Heart left ventricle (tissue), 16 donors: ENCODE results near the gene LANCL1. TPM values are rescaled to one million over a fixed set of nuclear protein-coding genes. Genes with fewer than 3 reads are reported as not detected.
A peak's percentile ranks its signal among the peaks of the same experiment; 100 is the strongest.

ENCODE experiments used
- ATAC-seq, 4 donors: fragments of 200-7000 bp; cut with Tn5 transposase; one replicate each; pipeline ENCODE4 v1.9.1; 2020 to 2022; ENCODE audit warnings: moderate library complexity in 4 of 4, mild to moderate bottlenecking in 3 of 4, moderate number of reproducible peaks in 1 of 4
- DNase-seq, 5 donors: peaks; one replicate each; pipeline ENCODE4 v3.0.0-alpha.2; 2020
- H3K27ac ChIP-seq, 12 donors: fragments of 200-600 bp; sonication (generic) in 4 of 12; one replicate each; pipeline versions ENCODE4 v1.5.0 to v1.8.0; 2016 to 2022; ENCODE audit warnings: mild to moderate bottlenecking in 2 of 12
- H3K27me3 ChIP-seq, 9 donors: fragments of 200-600 bp; sonication (generic) in 2 of 9; one replicate each; pipeline versions ENCODE4 v1.5.1 to v1.8.0; 2016 to 2022; ENCODE audit warnings: mild to moderate bottlenecking in 3 of 9
- H3K36me3 ChIP-seq, 9 donors: fragments of 200-600 bp; sonication (generic) in 2 of 9; one replicate each; pipeline versions ENCODE4 v1.5.0 to v1.8.0; 2018 to 2022; ENCODE audit warnings: mild to moderate bottlenecking in 2 of 9
- H3K4me1 ChIP-seq, 12 donors: fragments of 200-600 bp; sonication (generic) in 4 of 12; one replicate each; pipeline versions ENCODE4 v1.5.0 to v1.8.0; 2016 to 2022; ENCODE audit warnings: mild to moderate bottlenecking in 3 of 12
- H3K4me3 ChIP-seq, 12 donors: fragments of 200-600 bp; sonication (generic) in 4 of 12; one replicate each; pipeline versions ENCODE4 v1.5.0 to v1.8.0; 2017 to 2022; ENCODE audit warnings: mild to moderate bottlenecking in 9 of 12, moderate library complexity in 4 of 12
- H3K9me3 ChIP-seq, 12 donors: fragments of 200-600 bp; sonication (generic) in 4 of 12; one replicate each; pipeline versions ENCODE4 v1.5.0 to v1.8.0; 2016 to 2022; ENCODE audit warnings: mild to moderate bottlenecking in 1 of 12
- POLR2A ChIP-seq, 2 donors: fragments of 450-650 bp; IDR thresholded peaks; one replicate each; pipeline ENCODE4 v1.6.1; 2017; ENCODE audit warnings: antibody characterized with exemption in 2 of 2, mild to moderate bottlenecking in 2 of 2, moderate library complexity in 2 of 2
- WGBS, 4 donors: extraction: QIAGEN DNeasy Blood & Tissue Kit in 2 of 4; methylation state at CpG; one replicate each; pipeline versions ENCODE4 v1.1.5 to v1.1.7; 2013 to 2018; 5-methylcytosine and 5-hydroxymethylcytosine counted together
- intact Hi-C, 10 donors: fragments of 100-400 bp; cut with DNase I; formaldehyde crosslinking; loops; one replicate each; pipeline versions ENCODE4 v1.11.1 to v1.14.2; 2022
- polyA plus RNA-seq, 2 donors: library from polyadenylated mRNA; stranded (reverse); fragments of 200-250 nt; gene quantifications; one replicate each; pipeline ENCODE4 v1.2.3, GENCODE V29; 2013
- total RNA-seq, 9 donors: library from RNA; depleted of rRNA in 2 of 9; stranded (reverse); fragments of >200 nt in 2 of 9; fragmentation: NEBNext Ultra II Directional in 3 of 9; extraction: Animal tissue kit (Norgen Biotek cat#: 25700) in 3 of 9; gene quantifications; one replicate each; pipeline versions ENCODE4 v1.1.0 to v1.2.4, GENCODE V29; 2016 to 2023
- TF ChIP-seq, protein P1 (sequence below), 12 donors: fragments of 200-600 bp; sonication (generic) in 4 of 12; IDR thresholded peaks; one replicate each; pipeline versions ENCODE4 v1.5.0 to v1.8.0; 2018 to 2022; ENCODE audit warnings: antibody characterized with exemption in 12 of 12, mild to moderate bottlenecking in 5 of 12
- donor health status: ischemic (EF 13 %, LVEDD 7.1; RV severe dilation, severe dysfunction).
- donor health status: healthy with polysubstance abuse.
- donor health status: DM: no; HTN: yes; CAD: no.
- donor health status: DM: no; HTN: no; CAD: no.
- donor health status: ischemic (EF 25% LVEDD 6.9; RV normal size, moderate dysfunction).
- donor health status: ischemic (EF 25% LVEDD 5.7; RV mildly dilated, moderate dysfunction).
- donor health status: healthy.
- donor health status: DM: yes; HTN: yes; CAD: no.
- donor health status: ischemic (EF 35%, LVEDD 5.7; RV mildly dilated, moderate dysfunction).
- donor health status: nonischemic (EF 11% LVEDD 7.7; RV severe dilation, severe dysfunction).
- donor health status: DM: yes; HTN: yes; CAD: no.
- donor health status: PGD.
- donor health status: ischemic (EF 29% LVEDD 5.4; RV normal size, mild dysfunction).
- donor health status: nonischemic (EF 23%, LVEDD 6.1; RV moderate dilation, normal function).

LANCL1 gene
- total and polyA plus RNA-seq, 11 donors = 7.7 to 76.1 (median 44.9) TPM

DNA sequence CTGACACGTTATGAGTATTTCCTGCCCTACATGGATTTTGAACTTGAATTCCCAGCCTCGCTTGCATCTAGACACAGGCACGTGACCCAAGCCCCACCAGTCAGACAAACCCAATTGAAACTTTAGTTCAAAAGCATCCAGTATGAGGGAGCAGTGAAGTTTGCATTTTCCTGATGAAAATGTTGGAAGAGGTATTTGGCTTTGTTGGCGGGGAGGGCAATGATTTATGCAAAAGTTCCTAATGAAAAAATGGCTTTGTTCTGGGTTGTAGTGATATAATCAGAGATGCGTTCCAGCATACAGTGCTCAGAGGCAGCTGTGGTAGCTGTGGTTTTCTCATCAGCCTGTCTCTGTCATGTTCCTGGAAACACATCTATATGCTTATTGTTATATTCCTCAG lies 43.0 kb upstream of the LANCL1 start:
- Histone ChIP-seq H3K36me3 (no peaks in the 10 kb centered on the region), H3K9me3 (peaks cover 0 to 8% (median 0%) of the 10 kb centered on the region in 12 donors), H3K27ac (no peak overlapping the region), H3K4me1 (no peaks in the 10 kb centered on the region), H3K4me3 (no peak overlapping the region), H3K27me3 (no peaks in the 10 kb centered on the region)
- WGBS, 4 donors = 75 to 85% (median 82%) methylated on average over 5 of the region's 5 CpGs
- no peak for ATAC-seq
- no peak for DNase-seq
- TF ChIP-seq, protein P1, sequence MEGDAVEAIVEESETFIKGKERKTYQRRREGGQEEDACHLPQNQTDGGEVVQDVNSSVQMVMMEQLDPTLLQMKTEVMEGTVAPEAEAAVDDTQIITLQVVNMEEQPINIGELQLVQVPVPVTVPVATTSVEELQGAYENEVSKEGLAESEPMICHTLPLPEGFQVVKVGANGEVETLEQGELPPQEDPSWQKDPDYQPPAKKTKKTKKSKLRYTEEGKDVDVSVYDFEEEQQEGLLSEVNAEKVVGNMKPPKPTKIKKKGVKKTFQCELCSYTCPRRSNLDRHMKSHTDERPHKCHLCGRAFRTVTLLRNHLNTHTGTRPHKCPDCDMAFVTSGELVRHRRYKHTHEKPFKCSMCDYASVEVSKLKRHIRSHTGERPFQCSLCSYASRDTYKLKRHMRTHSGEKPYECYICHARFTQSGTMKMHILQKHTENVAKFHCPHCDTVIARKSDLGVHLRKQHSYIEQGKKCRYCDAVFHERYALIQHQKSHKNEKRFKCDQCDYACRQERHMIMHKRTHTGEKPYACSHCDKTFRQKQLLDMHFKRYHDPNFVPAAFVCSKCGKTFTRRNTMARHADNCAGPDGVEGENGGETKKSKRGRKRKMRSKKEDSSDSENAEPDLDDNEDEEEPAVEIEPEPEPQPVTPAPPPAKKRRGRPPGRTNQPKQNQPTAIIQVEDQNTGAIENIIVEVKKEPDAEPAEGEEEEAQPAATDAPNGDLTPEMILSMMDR (IDR thresholded peaks at IDR 0.05) = no peak
- no peak for TF ChIP-seq POLR2A (IDR thresholded peaks at IDR 0.05)
- intact Hi-C loops = no loop called here

DNA sequence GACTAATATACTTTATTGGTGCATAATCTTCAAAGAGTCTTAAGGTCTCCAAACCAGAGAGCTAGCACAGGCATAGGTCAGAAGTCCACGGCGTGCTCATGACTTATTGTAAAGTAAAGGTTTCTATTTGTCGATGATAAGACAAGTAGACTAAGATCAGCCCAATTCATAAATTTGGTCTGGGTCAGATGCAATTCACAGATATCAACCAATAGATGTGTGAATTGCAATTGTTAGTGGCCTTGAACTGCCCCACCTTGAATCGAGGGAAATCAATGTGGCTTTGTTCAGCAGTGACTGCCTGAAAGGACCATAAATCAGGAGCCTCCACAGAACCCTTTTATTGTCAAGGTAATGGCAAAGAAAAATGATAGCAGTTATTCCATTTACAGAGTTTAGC lies 40.7 kb upstream of the LANCL1 start:
- H3K27ac ChIP-seq = no peak overlapping the region
- peaks cover 0 to 18% (median 3%) of the 10 kb centered on the region in 12 donors for H3K9me3 ChIP-seq
- H3K4me1 ChIP-seq = no peaks in the 10 kb centered on the region
- 86 to 94% (median 90%) methylated on average over 4 of the region's 4 CpGs for WGBS, 4 donors
- no peak for ATAC-seq
- DNase-seq = no peak
- no peak overlapping the region for H3K4me3 ChIP-seq
- no peaks in the 10 kb centered on the region for H3K36me3 ChIP-seq
- intact Hi-C loops = no loop called here
- H3K27me3 ChIP-seq = no peaks in the 10 kb centered on the region
- TF ChIP-seq, protein P1 (IDR thresholded peaks at IDR 0.05) = no peak
- no peak for TF ChIP-seq POLR2A (IDR thresholded peaks at IDR 0.05)

DNA sequence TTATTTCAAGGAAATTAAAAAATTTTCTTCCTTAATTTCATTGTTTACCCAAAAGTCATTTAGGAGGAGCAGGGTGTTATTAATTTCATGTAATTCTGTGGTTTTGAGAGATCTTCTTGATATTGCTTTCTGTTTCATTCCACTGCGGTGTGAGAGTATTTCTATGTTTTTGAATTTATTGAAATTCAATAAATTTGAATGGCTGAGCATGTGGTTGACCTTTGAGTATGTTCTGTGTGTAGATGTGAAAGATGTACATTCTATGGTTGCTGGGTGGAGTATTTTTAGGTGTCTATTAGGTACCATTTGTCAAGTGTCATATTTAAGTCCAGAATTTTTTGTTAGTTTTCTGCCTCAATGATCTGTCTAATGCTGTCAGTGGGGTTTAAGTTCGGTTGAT lies 39.4 kb upstream of the LANCL1 start:
- no peaks in the 10 kb centered on the region for H3K36me3 ChIP-seq
- ATAC-seq (no peak), DNase-seq (no peak)
- no peak overlapping the region for H3K4me3 ChIP-seq
- no peak overlapping the region for H3K27ac ChIP-seq
- intact Hi-C loops = no loop called here
- no peaks in the 10 kb centered on the region for H3K27me3 ChIP-seq
- peaks cover 0 to 23% (median 3%) of the 10 kb centered on the region in 12 donors for H3K9me3 ChIP-seq
- TF ChIP-seq, protein P1 (IDR thresholded peaks at IDR 0.05) = no peak
- no peak for TF ChIP-seq POLR2A (IDR thresholded peaks at IDR 0.05)
- WGBS, 4 donors = 52 to 87% (median 67%) methylated on average over 2 of the region's 2 CpGs
- H3K4me1 ChIP-seq = no peaks in the 10 kb centered on the region

DNA sequence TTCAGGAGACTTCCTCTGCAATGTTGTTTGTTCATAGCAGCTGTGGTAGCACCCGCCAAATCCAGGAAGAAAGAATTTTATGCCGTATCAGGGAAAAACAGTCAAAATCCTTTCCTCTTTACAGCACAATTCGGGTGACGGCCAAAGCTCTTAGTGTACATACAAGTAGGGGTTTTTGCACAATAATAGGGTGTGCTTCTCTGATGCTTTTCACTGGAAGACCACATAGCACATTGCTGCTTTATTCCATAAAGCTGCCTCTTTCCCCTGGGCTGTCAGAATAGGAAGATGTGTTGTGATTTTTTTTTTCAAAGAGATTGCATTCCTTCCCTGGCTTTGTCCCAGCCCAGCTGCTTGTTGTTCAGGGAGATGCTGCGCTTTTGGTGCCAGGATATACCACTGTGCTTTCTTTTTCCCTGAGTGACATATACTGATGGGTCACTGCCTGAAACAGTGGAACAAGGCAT lies 27.2 kb upstream of the LANCL1 start:
- peaks cover 0 to 7% (median 0%) of the 10 kb centered on the region in 12 donors for H3K4me1 ChIP-seq
- H3K27ac ChIP-seq = no peak overlapping the region
- no peaks in the 10 kb centered on the region for H3K27me3 ChIP-seq
- peak overlapping the region in 1 of 12 donors; percentile 11 for H3K4me3 ChIP-seq
- H3K36me3 ChIP-seq = no peaks in the 10 kb centered on the region
- no peak for TF ChIP-seq POLR2A (IDR thresholded peaks at IDR 0.05)
- TF ChIP-seq, protein P1 (IDR thresholded peaks at IDR 0.05) = no peak
- peaks cover 0 to 9% (median 0%) of the 10 kb centered on the region in 12 donors for H3K9me3 ChIP-seq
- DNase-seq = no peak
- intact Hi-C loops = no loop called here
- ATAC-seq = no peak
- WGBS, 4 donors = 43 to 60% (median 51%) methylated on average over 5 of the region's 5 CpGs
